ENCODE data around the gene RANBP9. TPM values are rescaled to one million over a fixed set of nuclear protein-coding genes. Genes with fewer than 3 reads are reported as not detected.

Gene RANBP9
- total and polyA plus RNA-seq, 9 of the 15 experiments (the other 6 are each of a cell fraction or from before 2014, with no cell fraction given) = 27.5 to 130 (median 61.5) TPM

- ATAC-seq (no peak), FAIRE-seq (no peak), DNase-seq (ENCODE audit: extremely low read depth in 1 of 4, low spot score in 3 of 4) (no peak)
- no peaks in the 10 kb centered on the region for H3K27me3 ChIP-seq (ENCODE audit: control insufficient read depth in 2 of 2, insufficient read depth in 2 of 2, low read length in 2 of 2)
- H3K4me1 ChIP-seq (replicated peaks in 1 of 2; ENCODE audit: control insufficient read depth in 2 of 2, insufficient read depth in 2 of 2, low read length in 2 of 2) = peaks cover 16 to 57% of the 10 kb centered on the region in 2 experiments
- peak overlapping the region; percentile 45; the same call in 2 of the 3 replicates for H3K27ac ChIP-seq (ENCODE audit: extremely low read depth, low read depth, low read length)
- no peak overlapping the region for H2AFZ ChIP-seq (ENCODE audit: low read depth, low read length)
- no TSS peak for BruUV-seq (replicated peaks)
- WGBS (ENCODE audit: insufficient coverage, low coverage, missing lambda C conversion rate) = 46% methylated on average over 4 of the region's 4 CpGs
- intact Hi-C loops (cut with micrococcal nuclease) = no loop called here
- no peaks in the 10 kb centered on the region for H3K9me1 ChIP-seq (ENCODE audit: control insufficient read depth, insufficient read depth, low read length)
- no peak overlapping the region for H3K4me3 ChIP-seq
- in situ Hi-C loops (cut with MboI) = no loop called here
- H3K36me3 ChIP-seq (ENCODE audit: control insufficient read depth, insufficient read depth, low read length) = 0 out of 3 replicates have a peak, but pooled peaks cover 3% of the 10 kb centered on the region
- peaks cover 100% of the 10 kb centered on the region for H3K79me2 ChIP-seq (ENCODE audit: control insufficient read depth, insufficient read depth, low read length)
- H4K20me1 ChIP-seq (replicated peaks; ENCODE audit: control insufficient read depth, insufficient read depth, low read length) = no peaks in the 10 kb centered on the region
- CTCF ChIA-PET (ENCODE audit: low intra/inter-chr PET ratio) = no interaction called here
- POLR2A ChIA-PET = interaction anchor here (0.9 to 1.6 kb wide), 3 partner anchors 8 to 10 kb away, joined by 3 to 4 read pairs (median 3); no protein-coding TSS in a partner anchor
- no peak for TF ChIP-seq BRD9 (IDR thresholded peaks at IDR 0.05; ENCODE audit: low read depth, partially characterized antibody)
- TF ChIP-seq MCM5 (IDR thresholded peaks at IDR 0.05; ENCODE audit: low read depth) = no peak
- TF ChIP-seq ZNF511 (CRISPR knock-in tag; IDR thresholded peaks at IDR 0.05) = no peak
- TF ChIP-seq BRF2 (IDR thresholded peaks at IDR 0.05; ENCODE audit: borderline replicate concordance, insufficient read depth, insufficient read length) = no peak
- TF ChIP-seq SMAD3 (CRISPR knock-in tag; conservative IDR thresholded peaks at IDR 0.05) = no peak
- TF ChIP-seq E2F8 (IDR thresholded peaks at IDR 0.05; ENCODE audit: low read depth, partially characterized antibody) = peak; percentile 26
- no peak for TF ChIP-seq EHMT2 (IDR thresholded peaks at IDR 0.05)
- 0 out of 2 replicates have a peak, but pooled peaks have one; percentile 27 for TF ChIP-seq SUPT5H (IDR thresholded peaks at IDR 0.05)
- TF ChIP-seq ZNF24 (IDR thresholded peaks at IDR 0.05) = no peak
- no peak for TF ChIP-seq ZKSCAN3 (CRISPR knock-in tag; IDR thresholded peaks at IDR 0.05)
- peak overlapping the region in 1 of 2 experiments; percentile 11; a peak in 1 of 4 replicates for H3K9ac ChIP-seq (ENCODE audit: insufficient read depth in 1 of 2, low read depth in 2 of 2, low read length in 2 of 2)
- no peak overlapping the region for H3K4me2 ChIP-seq (ENCODE audit: insufficient read depth, low read length)
- no peaks in the 10 kb centered on the region for H3K9me3 ChIP-seq (replicated peaks; ENCODE audit: control insufficient read depth, insufficient read depth, low read depth, low read length)
These were observed 47.6 kb downstream of the RANBP9 start for GRCh38 chr6:13663986-13664385.

All from K562 (cell line).